ENCODE data around the gene XRCC4.

DNA sequence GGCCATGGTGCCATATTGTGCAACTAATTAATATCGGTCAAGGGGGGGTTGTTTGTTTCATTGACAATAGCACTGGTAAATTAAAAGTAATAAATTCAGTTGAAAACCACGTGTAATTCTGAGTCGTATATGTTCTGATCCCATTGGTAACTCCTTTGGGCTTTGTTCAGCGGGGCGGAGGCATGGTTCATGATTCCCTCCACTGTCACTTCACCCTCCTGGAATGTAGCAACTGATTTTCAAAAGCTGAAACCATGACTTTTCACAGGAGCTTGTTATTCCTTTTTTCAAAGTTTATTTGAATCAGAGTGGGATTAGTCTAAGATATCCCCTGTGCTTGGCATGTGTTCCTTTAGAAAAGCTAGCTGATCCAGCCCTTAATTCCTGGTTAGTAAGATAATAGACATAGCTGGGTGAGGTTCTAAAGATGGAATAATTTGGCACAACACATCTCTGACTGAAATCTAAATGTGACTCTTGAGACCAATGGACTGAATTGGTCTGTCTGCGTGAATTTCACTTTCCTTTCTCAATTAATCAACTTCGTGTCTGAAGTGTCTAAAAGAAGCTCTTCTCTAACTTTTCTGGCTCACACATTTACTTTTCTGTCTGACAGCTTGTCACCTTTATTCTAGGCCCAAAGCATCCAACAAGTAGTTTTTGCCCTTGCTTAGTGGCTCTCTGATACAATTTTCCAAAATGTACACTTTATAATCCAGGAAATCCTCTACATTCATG is 208.5 kb downstream of the XRCC4 start:
- TF ChIP-seq GATA2 (IDR thresholded peaks at IDR 0.05; ENCODE audit: low read depth, low read length): no peak
- no peak for TF ChIP-seq GATA3 (IDR thresholded peaks at IDR 0.05; ENCODE audit: low read depth, low read length)
